Loucy (cell line): ENCODE measurements around the gene LACTB.

ENCODE experiments used
- H2AFZ ChIP-seq: fragments of 200-600 bp; sonication (generic); 2 replicates; pipeline ENCODE4 v1.6.0; 2016; ENCODE audit warnings: antibody characterized with exemption, mild to moderate bottlenecking, low read length, moderate library complexity
- H3F3A ChIP-seq: fragments of 200-600 bp; 2 replicates; pipeline ENCODE4 v1.6.0; 2016; ENCODE audit warnings: antibody characterized with exemption, low read depth, mild to moderate bottlenecking
- H3K27me3 ChIP-seq: fragments of 200-600 bp; sonication (generic); 2 replicates; pipeline ENCODE4 v1.6.1; 2014; ENCODE audit warnings: low read length, mild to moderate bottlenecking; ENCODE audit not compliant: insufficient read depth, poor library complexity, severe bottlenecking
- H3K36me3 ChIP-seq: fragments of 200-600 bp; sonication (generic); 2 replicates; pipeline ENCODE4 v1.6.1; 2016; ENCODE audit warnings: low read length; ENCODE audit not compliant: insufficient read depth
- H3K4me1 ChIP-seq: fragments of 200-600 bp; sonication (generic); 2 replicates; pipeline ENCODE4 v1.5.1; 2014; ENCODE audit warnings: low read length, mild to moderate bottlenecking; ENCODE audit not compliant: insufficient read depth, poor library complexity, severe bottlenecking
- H3K4me2 ChIP-seq: fragments of 200-600 bp; sonication (generic); 2 replicates; pipeline ENCODE4 v1.6.0; 2014; ENCODE audit warnings: antibody characterized with exemption, low read length, low read depth, mild to moderate bottlenecking; ENCODE audit not compliant: poor library complexity, severe bottlenecking
- H3K4me3 ChIP-seq: fragments of 200-600 bp; sonication (generic); 2 replicates; pipeline ENCODE4 v1.5.1; 2014; ENCODE audit warnings: low read length, mild to moderate bottlenecking, mixed read lengths; ENCODE audit not compliant: poor library complexity, severe bottlenecking
- H3K79me2 ChIP-seq: fragments of 200-600 bp; sonication (generic); 2 replicates; pipeline ENCODE4 v1.6.1; 2014; ENCODE audit warnings: low read length; ENCODE audit not compliant: insufficient read depth
- H3K9ac ChIP-seq: fragments of 200-600 bp; sonication (generic); 2 replicates; pipeline ENCODE4 v1.6.0; 2014; ENCODE audit warnings: mild to moderate bottlenecking, low read depth, low read length, moderate library complexity; ENCODE audit not compliant: poor library complexity, severe bottlenecking
- H3K9me2 ChIP-seq: fragments of 200-600 bp; sonication (generic); replicated peaks from 2 replicates; pipeline ENCODE4 v1.6.1; 2016; ENCODE audit warnings: low read depth, low read length, mixed read lengths
- H3K9me3 ChIP-seq: fragments of 200-600 bp; sonication (generic); 2 replicates; pipeline ENCODE4 v1.6.1; 2014; ENCODE audit warnings: mild to moderate bottlenecking, antibody characterized with exemption, low read length, low read depth; ENCODE audit not compliant: insufficient read depth
- H4K20me1 ChIP-seq: fragments of 200-600 bp; sonication (generic); 2 replicates; pipeline ENCODE4 v1.6.0; 2014; ENCODE audit warnings: antibody characterized with exemption, low read length, mild to moderate bottlenecking; ENCODE audit not compliant: insufficient read depth, poor library complexity, severe bottlenecking
- CTCF ChIP-seq: fragments of 200-600 bp; sonication (generic); conservative IDR thresholded peaks from 2 replicates; pipeline ENCODE4 v1.5.1; 2014; ENCODE audit warnings: mild to moderate bottlenecking, antibody characterized with exemption, low read length
- EZH2phosphoT487 ChIP-seq: fragments of 200-600 bp; IDR thresholded peaks from 2 replicates; pipeline ENCODE4 v1.6.1; 2018; ENCODE audit warnings: antibody characterized with exemption, mild to moderate bottlenecking, moderate library complexity, borderline replicate concordance

The LACTB gene

GRCh38 chr15:63089260-63090043 is 32.2 kb upstream of the LACTB start:
- Histone ChIP-seq H3F3A (no peaks in the 10 kb centered on the region), H2AFZ (peak overlapping the region; percentile 79), H4K20me1 (no peaks in the 10 kb centered on the region), H3K4me3 (peak overlapping the region; percentile 44), H3K36me3 (no peaks in the 10 kb centered on the region), H3K79me2 (no peaks in the 10 kb centered on the region), H3K9ac (peak overlapping the region; percentile 39), H3K9me2 (no peaks in the 10 kb centered on the region), H3K4me1 (peaks cover 22% of the 10 kb centered on the region), H3K9me3 (no peaks in the 10 kb centered on the region), H3K4me2 (peak overlapping the region; percentile 72), H3K27me3 (no peaks in the 10 kb centered on the region)
- TF ChIP-seq EZH2phosphoT487, result no peak

GRCh38 chr15:63090472-63090871 is 31.2 kb upstream of the LACTB start:
- no peaks in the 10 kb centered on the region for H3K79me2 ChIP-seq
- no peaks in the 10 kb centered on the region for H3K9me3 ChIP-seq
- H3K4me3 ChIP-seq, result no peak overlapping the region
- H3K9me2 ChIP-seq, result no peaks in the 10 kb centered on the region
- no peaks in the 10 kb centered on the region for H3K27me3 ChIP-seq
- H3K4me2 ChIP-seq, result peak overlapping the region; percentile 4
- H3K36me3 ChIP-seq, result no peaks in the 10 kb centered on the region
- TF ChIP-seq CTCF (no peak), EZH2phosphoT487 (no peak)
- peaks cover 22% of the 10 kb centered on the region for H3K4me1 ChIP-seq
- H3K9ac ChIP-seq, result peak overlapping the region; percentile 24
- H2AFZ ChIP-seq, result no peak overlapping the region
- H4K20me1 ChIP-seq, result no peaks in the 10 kb centered on the region
- H3F3A ChIP-seq, result no peaks in the 10 kb centered on the region

- H3K4me2 ChIP-seq, result no peak overlapping the region
- TF ChIP-seq EZH2phosphoT487 (no peak), CTCF (no peak)
- H3K9me2 ChIP-seq, result no peaks in the 10 kb centered on the region
- H3F3A ChIP-seq, result no peaks in the 10 kb centered on the region
- peaks cover 22% of the 10 kb centered on the region for H3K4me1 ChIP-seq
- H2AFZ ChIP-seq, result no peak overlapping the region
- no peaks in the 10 kb centered on the region for H3K36me3 ChIP-seq
- H3K27me3 ChIP-seq, result no peaks in the 10 kb centered on the region
- no peaks in the 10 kb centered on the region for H4K20me1 ChIP-seq
- H3K9ac ChIP-seq, result peak overlapping the region; percentile 24
- no peak overlapping the region for H3K4me3 ChIP-seq
- no peaks in the 10 kb centered on the region for H3K79me2 ChIP-seq
- H3K9me3 ChIP-seq, result no peaks in the 10 kb centered on the region
Measured at GRCh38 chr15:63090887-63091286, 30.8 kb upstream of the LACTB start.
